ENCODE measurements around the gene APMAP.
A peak's percentile ranks its signal among the peaks of the same experiment; 100 is the strongest.
"Not testable (repeated sequence)": the region's sequence is repeated elsewhere in the genome, so short reads cannot be mapped to it uniquely, and the experiment has no call there.

APMAP gene

DNA sequence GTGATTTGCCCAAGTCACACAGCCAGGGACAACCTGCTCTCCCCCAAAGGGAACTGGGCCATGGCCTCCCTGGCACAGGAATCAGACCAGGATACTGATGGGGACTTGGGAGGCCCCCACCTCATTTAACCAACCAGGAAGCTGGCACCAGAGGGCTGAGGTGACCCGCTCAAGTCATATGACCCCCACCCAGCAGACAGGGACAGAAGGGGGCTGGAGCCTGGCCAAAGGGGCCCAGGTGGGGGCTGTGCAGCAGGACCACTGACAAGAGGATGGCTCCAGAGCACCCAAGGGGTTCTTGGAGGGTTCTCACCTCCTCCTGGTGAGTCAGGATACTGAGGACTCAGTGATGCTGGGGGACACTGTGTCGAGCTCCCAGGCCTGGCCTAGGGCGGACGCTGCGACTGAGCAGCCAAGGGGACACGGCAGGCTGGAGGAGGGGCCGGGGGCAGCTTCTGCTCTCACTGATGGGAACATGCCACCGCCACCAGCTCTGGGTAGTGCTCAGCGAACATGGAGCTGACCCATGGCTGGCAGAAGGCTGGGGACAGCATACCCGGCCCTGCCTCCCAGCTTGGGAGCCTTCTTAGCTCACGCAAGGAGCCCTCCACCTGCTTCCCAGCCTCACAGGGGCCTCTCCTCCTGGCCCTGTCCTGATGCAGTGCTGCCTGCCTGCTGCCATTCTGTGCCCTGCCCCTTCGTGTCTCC lies 42.3 kb downstream of the APMAP start:
- DNase-seq, result no peak

GRCh38 chr20:24949756-24950127 lies 42.8 kb downstream of the APMAP start:
- DNase-seq, result no peak

DNA sequence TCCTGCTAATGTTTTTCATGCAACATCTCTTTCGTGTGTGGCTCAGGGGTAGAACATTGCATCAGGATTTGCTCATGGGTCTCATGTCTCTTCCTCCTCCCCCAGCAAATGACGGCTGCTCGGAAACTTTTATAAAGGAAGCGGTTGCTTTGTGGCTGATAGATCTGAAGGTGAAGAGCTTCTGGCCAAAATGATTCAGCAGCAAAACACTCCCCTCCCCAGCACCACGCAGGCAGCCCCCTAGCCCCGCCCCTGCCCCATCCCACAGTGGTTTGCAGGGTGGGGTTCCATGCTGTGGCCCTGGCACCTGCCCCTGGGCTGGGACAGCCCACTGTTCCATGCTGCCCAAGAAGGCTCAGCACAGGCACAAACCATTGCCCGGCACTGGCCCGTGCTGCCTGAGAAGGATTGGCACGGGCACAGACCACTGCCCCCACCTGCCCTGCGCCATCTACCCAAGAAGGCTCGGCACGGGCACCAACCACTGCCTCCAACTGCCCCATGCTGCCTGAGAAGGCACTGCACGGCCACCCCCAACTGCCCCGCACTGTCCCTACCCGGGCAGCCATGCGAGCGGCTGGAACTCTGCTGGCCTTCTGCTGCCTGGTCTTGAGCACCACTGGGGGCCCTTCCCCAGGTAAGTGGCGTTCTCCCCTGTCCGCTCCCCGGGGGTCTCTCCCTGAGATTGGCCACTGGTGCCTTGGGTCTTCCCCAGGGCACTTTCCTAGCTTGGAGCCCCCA lies 43.4 kb downstream of the APMAP start, which contains the start of gene CST7:
Gene CST7, plus strand, starts transcription at position 331 of the 741 bp plus-strand sequence. Its CDS starts 237 bp downstream, at position 568.
- DNase-seq, result peak; percentile 84

DNA sequence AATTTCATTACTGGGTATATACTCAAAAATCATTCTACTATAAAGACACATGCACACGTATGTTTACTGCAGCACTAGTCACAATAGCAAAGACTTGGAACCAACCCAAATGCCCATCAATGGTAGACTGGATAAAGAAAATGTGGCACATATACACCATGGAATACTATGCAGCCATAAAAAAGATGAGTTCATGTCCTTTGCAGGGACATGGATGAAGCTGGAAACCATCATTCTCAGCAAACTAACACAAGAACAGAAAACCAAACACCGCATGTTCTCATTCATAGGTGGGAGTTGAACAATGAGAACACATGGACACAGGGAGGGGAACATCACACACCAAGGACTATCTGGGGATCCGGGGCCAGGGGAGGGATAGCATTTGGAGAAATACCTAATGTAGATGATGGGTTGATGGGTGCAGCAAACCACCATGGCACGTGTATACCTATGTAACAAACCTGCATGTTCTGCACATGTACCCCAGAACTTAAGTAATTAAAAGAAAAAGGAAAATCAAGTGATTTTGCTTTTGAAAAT lies 44.1 kb downstream of the APMAP start:
- not testable (repeated sequence) for DNase-seq

- not testable (repeated sequence) for DNase-seq
Observed at GRCh38 chr20:24946376-24946775, 46.2 kb downstream of the APMAP start.

- no peak for DNase-seq
Observed at GRCh38 chr20:24943731-24944130, 48.8 kb downstream of the APMAP start.

GRCh38 chr20:24943196-24943595 lies 49.4 kb downstream of the APMAP start:
- DNase-seq, result no peak

GRCh38 chr20:24942679-24943078 lies 49.9 kb downstream of the APMAP start:
- no peak for DNase-seq

GRCh38 chr20:24939036-24939435 lies 53.5 kb downstream of the APMAP start:
- DNase-seq, result no peak

- DNase-seq, result no peak
Observed at GRCh38 chr20:24938498-24938897, 54.1 kb downstream of the APMAP start.

DNA sequence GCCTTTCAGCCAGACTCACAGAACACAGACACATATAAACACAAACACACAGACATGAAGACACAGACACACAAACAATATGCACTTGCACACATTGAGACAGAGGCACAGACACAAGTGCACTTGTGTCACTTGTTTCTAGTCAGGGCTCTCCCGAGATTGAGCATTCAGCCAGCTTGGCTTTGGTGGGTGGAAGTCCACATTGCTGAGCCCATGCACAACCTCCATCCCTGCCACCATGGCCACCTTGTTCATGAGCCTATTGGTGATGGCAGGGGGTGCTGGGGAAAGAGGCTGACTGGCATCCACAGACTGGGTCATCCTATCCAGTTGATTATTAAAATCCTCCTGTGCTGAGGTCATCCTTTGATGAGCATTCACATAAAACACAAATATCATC lies 55.0 kb downstream of the APMAP start:
- no peak for DNase-seq

- no peak for DNase-seq
Observed at GRCh38 chr20:24936526-24937407, 55.8 kb downstream of the APMAP start.

GRCh38 chr20:24935766-24936525 lies 56.6 kb downstream of the APMAP start:
- no peak for DNase-seq

GRCh38 chr20:24935140-24935539 lies 57.4 kb downstream of the APMAP start:
- no peak for DNase-seq

DNA sequence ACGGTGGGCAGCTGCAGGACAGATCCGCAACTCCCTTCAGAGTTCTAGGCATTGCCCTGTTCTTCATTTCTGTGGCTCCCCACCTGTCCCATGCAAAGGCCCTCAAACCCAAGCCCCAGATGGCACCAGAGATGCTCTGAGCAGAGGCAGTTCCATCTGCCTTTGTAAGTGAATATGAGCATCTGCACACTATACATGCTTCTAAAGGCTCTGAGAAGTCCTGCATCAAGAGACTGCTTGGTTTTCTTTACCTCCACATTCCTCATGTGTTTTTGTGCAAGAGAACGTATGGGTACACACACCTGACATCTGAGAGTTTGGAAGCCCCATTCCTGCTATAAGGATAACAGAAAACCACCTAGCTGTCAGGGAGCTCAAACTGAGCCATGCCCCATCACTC lies 57.8 kb downstream of the APMAP start:
- no peak for DNase-seq

GRCh38 chr20:24934101-24934661 lies 58.4 kb downstream of the APMAP start:
- DNase-seq, result no peak

- no peak for DNase-seq
Observed at GRCh38 chr20:24933266-24933908, 59.2 kb downstream of the APMAP start.

- DNase-seq, result not testable (repeated sequence)
Observed at GRCh38 chr20:24931893-24932292, 60.7 kb downstream of the APMAP start.

DNA sequence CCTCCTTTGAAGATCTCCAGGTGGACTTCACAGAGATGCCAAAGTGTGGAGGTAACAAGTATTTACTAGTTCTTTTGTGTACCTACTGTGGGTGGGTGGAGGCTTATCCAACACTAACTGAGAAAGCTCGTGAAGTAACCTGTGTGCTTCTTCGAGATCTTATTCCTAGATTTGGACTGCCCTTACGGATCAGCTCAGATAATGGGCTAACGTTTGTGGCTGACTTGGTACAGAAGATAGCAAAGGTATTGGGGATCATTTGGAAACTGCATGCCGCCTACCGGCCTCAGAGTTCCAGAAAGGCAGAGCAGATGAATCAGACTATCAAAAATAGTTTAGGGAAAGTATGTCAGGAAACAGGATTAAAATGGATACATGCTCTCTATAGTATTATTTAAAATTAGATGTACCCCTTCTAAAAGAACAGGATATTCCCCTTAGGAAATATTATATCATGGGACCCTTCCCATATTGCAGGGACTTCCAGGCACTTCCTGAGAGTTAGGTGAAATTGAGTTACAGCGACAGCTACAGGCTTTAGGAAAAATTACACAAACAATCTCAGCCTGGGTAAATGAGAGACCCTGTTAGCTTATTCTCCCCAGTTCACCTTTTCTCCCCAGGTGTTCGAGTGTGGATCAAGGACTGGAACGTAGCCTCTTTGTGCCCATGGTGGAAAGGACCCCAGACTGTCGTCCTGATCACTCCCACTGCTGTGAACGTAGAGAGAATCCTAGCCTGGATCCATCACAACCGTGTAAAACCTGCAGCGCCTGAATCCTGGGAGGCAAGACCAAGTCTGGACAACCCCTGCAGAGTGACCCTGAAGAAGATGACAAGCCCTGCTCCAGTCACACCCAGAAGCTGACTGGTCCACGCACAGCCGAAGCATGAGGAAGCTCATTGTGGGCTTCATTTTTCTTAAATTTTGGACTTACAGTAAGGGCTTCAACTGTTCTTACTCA lies 61.5 kb downstream of the APMAP start:
- DNase-seq, result not testable (repeated sequence)

Measured in activated gamma-delta T cell (primary cell).